T-helper 1 cell treated with Interleukin-12 subunit alpha and Interleukin-12 subunit beta and Interleukin-4 antibody, amounts not matched to agents 30 μg/mL and 1 μg/mL, for 36 hours (primary cell): ENCODE results near the gene APOL2.
"Not testable (repeated sequence)": the region's sequence is repeated elsewhere in the genome, so short reads cannot be mapped to it uniquely, and the experiment has no call there.

Source experiments
- H3K27ac Mint-ChIP-seq: one replicate; pipeline ENCODE4 v1.8.0; 2021; ENCODE audit warnings: mild to moderate bottlenecking, mixed read lengths
- H3K27me3 Mint-ChIP-seq: one replicate; pipeline ENCODE4 v1.8.0; 2021; ENCODE audit warnings: low read depth, mixed read lengths
- H3K36me3 Mint-ChIP-seq: one replicate; pipeline ENCODE4 v1.8.0; 2021; ENCODE audit warnings: low read depth, mixed read lengths
- H3K4me1 Mint-ChIP-seq: one replicate; pipeline ENCODE4 v1.8.0; 2021; ENCODE audit warnings: low read depth, mixed read lengths
- H3K4me3 Mint-ChIP-seq: one replicate; pipeline ENCODE4 v1.8.0; 2021; ENCODE audit warnings: mild to moderate bottlenecking, moderate library complexity, mixed read lengths
- H3K9me3 Mint-ChIP-seq: one replicate; pipeline ENCODE4 v1.8.0; 2021; ENCODE audit warnings: mixed read lengths

APOL2 gene

DNA sequence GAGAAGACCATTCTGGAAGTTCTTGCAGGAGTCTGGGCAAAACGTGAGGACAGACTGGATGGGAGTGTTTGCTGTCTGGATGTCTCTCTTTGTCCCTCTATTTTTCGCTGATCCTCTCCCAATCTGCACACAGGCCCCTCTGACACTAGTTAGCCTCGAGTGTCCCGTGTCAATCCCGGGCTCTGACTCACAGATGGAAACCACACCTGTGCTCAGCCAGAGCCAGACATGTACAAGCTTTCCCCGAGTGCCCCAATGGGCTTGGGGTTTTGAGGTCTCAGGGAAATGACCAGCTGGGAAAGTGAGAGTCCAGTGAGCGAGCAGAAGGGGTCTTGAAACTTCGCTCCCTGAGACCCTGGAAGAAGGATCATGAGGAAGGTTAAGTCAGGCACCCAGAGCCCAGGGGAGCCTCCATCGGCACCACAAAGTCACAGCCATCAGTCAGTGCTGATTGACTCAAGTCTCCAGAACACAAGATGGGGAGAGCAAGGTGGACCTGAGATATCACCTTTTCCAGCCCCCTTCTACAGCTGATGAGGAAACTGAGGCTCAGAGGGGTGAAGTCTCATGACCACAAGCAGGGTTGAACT, 13.9 kb downstream of the APOL2 start:
- Mint-ChIP-seq H3K4me1 (peaks cover 8% of the 10 kb centered on the region), H3K9me3 (no peaks in the 10 kb centered on the region), H3K36me3 (peaks cover 43% of the 10 kb centered on the region), H3K27me3 (peaks cover 9% of the 10 kb centered on the region), H3K4me3 (no peak overlapping the region), H3K27ac (no peak overlapping the region)

DNA sequence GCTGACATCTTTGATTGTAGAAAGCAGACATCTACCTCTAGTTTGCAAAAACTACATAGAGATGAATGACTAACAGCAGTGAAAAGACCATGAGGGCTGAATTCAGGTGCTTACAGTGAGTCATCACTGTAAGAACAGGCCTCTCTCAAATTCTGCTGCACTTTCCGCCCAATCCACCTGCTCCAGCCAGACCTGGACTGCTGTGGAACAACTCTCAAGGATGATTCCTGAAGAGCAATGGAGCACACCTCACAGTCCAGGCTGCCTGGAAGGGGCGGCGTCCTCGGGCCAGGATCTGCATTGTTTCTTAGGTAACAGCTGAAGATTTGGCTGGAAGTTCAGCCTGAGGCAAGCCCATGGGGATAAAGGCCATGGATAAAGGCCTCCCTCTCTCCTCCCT, 15.1 kb downstream of the APOL2 start:
- H3K36me3 Mint-ChIP-seq: peaks cover 33% of the 10 kb centered on the region
- H3K27ac Mint-ChIP-seq: no peak overlapping the region
- H3K9me3 Mint-ChIP-seq: no peaks in the 10 kb centered on the region
- H3K4me1 Mint-ChIP-seq: peaks cover 8% of the 10 kb centered on the region
- H3K27me3 Mint-ChIP-seq: peaks cover 18% of the 10 kb centered on the region
- no peak overlapping the region for H3K4me3 Mint-ChIP-seq

DNA sequence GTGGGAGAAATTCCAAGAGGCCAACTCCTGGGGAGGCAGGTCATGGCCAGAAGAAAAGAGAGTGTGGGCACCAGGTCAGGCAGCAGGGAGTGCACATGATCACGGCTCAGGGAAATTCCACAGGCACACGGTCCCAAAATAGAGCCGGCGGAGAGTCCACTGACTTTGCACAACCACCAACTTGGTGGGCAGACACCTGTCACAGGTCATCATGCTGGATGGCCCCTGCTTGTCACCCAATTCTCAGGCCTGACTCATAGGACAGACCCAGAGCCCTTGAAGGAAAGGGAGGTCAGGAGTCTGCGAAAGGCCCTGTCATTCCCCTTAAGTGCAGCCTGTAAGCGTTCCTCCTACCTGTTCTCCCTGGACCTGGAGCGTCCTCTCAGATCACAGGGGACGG, 15.8 kb downstream of the APOL2 start:
- Mint-ChIP-seq H3K27me3 (peaks cover 26% of the 10 kb centered on the region), H3K4me1 (peaks cover 8% of the 10 kb centered on the region), H3K9me3 (no peaks in the 10 kb centered on the region), H3K27ac (no peak overlapping the region), H3K36me3 (peaks cover 27% of the 10 kb centered on the region), H3K4me3 (no peak overlapping the region)

GRCh38 chr22:36222887-36223450, 16.4 kb downstream of the APOL2 start:
- no peaks in the 10 kb centered on the region for H3K9me3 Mint-ChIP-seq
- H3K27ac Mint-ChIP-seq: no peak overlapping the region
- H3K4me3 Mint-ChIP-seq: no peak overlapping the region

DNA sequence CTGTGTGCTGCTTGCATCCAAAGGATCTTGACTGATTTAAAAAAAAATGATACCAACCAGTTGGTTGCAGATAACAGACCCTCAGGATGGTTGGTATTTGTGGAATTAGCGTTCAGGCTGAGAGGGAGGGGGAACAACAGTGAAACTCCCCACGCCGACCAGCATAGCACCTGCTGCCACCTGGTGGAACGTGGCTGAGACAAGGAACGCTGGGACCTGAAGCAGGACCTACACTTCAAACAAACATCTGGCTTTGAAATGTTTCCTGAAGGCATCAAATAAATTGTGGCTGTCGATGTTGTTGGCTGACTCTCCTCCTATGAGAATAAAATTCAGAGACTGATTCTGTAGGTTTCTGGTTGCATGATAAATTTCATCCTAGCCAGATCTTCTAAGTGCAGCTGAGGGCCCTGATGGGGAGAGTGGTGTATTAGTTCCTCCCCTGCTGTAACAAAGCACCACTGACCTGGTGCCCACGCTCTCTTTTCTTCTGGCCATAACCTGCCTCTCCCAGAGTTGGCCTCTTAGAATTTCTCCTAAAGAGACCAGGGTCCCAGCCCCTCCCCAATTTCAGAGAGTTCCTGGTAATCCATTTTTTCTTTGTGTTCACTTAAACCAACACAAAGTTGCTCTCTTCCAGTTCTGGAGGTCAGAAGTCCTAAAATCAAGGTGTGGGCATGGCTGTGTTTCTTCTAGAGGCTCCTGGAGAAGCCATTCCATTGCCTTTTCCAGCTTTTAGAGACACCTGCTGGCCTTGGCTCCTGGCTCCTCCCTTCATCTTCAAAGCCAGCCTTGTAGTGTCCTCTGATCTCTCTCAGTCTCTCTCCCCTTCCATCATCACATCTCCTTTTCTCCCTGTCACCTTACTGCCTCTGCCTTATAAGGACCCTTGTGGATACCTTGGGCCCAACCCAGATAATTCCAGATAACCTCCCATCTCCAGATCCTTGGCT, 17.3 kb downstream of the APOL2 start:
- Mint-ChIP-seq H3K36me3 (peaks cover 20% of the 10 kb centered on the region), H3K4me1 (peaks cover 7% of the 10 kb centered on the region), H3K27me3 (peaks cover 39% of the 10 kb centered on the region), H3K27ac (peak overlapping the region; percentile 43), H3K4me3 (no peak overlapping the region), H3K9me3 (no peaks in the 10 kb centered on the region)

More at GRCh38 chr22:36222887-36223450, 16.4 kb downstream of the APOL2 start:
- H3K4me1 Mint-ChIP-seq: peaks cover 8% of the 10 kb centered on the region
- H3K27me3 Mint-ChIP-seq: peaks cover 31% of the 10 kb centered on the region
- H3K36me3 Mint-ChIP-seq: peaks cover 24% of the 10 kb centered on the region

GRCh38 chr22:36220451-36220921, 18.8 kb downstream of the APOL2 start:
- H3K27me3 Mint-ChIP-seq: peaks cover 52% of the 10 kb centered on the region
- no peak overlapping the region for H3K27ac Mint-ChIP-seq
- no peak overlapping the region for H3K4me3 Mint-ChIP-seq
- H3K4me1 Mint-ChIP-seq: peaks cover 7% of the 10 kb centered on the region
- H3K9me3 Mint-ChIP-seq: no peaks in the 10 kb centered on the region
- peaks cover 9% of the 10 kb centered on the region for H3K36me3 Mint-ChIP-seq

DNA sequence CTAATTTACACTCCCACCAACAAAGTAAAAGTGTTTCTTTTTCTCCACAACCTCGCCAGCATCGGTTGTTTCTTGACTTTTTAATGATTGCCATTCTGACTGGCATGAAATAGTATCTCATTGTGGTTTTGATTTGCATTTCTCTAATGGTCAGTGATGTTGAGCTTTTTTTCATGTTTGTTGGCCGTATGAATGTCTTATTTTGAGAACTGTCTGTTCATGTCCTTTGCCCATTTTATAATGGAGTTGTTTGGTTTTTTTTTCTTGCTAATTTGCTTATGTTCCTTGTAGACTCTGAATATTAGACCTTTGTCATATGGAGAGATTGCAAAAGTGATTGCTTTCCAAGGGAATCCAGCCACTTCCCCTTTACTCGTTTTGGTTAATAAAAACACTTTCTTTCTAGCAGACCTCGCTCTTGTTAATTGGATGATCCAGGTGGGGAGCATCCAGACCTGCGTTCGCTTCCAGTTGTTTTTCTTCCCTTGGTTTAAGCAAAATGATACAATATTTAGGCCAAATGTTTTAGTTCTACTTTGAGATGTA, 20.6 kb downstream of the APOL2 start:
- Mint-ChIP-seq H3K4me1 (peaks cover 7% of the 10 kb centered on the region), H3K9me3 (no peaks in the 10 kb centered on the region), H3K27ac (no peak overlapping the region), H3K4me3 (no peak overlapping the region), H3K36me3 (peaks cover 4% of the 10 kb centered on the region), H3K27me3 (peaks cover 69% of the 10 kb centered on the region)

- H3K27ac Mint-ChIP-seq: no peak overlapping the region
- H3K27me3 Mint-ChIP-seq: peaks cover 88% of the 10 kb centered on the region
- H3K4me3 Mint-ChIP-seq: no peak overlapping the region
- no peaks in the 10 kb centered on the region for H3K36me3 Mint-ChIP-seq
- no peaks in the 10 kb centered on the region for H3K9me3 Mint-ChIP-seq
- H3K4me1 Mint-ChIP-seq: peaks cover 3% of the 10 kb centered on the region
Observed at GRCh38 chr22:36215981-36216380, 23.3 kb downstream of the APOL2 start.

DNA sequence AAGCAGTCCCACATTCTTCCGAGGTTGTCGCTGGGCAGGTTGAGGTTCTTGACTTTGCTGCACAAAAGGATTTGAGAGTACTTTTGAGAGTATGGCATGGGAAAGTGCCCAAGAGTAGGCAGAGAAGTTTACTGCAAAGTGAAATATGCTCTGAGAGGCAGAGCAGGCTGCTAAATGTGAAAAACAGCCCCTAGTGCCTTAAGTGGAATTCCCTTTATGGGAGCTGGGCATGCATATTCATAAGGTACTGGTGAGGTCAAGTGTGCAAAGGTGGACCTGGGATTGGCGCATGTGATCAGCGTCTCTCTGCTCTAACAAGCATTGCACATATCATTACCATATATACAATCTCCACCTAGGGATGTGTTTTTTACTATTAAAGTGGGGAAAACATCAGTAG, 25.7 kb downstream of the APOL2 start:
- no peaks in the 10 kb centered on the region for H3K36me3 Mint-ChIP-seq
- H3K27me3 Mint-ChIP-seq: peaks cover 88% of the 10 kb centered on the region
- H3K27ac Mint-ChIP-seq: no peak overlapping the region
- H3K4me1 Mint-ChIP-seq: peaks cover 3% of the 10 kb centered on the region
- no peak overlapping the region for H3K4me3 Mint-ChIP-seq
- peaks cover 6% of the 10 kb centered on the region for H3K9me3 Mint-ChIP-seq

DNA sequence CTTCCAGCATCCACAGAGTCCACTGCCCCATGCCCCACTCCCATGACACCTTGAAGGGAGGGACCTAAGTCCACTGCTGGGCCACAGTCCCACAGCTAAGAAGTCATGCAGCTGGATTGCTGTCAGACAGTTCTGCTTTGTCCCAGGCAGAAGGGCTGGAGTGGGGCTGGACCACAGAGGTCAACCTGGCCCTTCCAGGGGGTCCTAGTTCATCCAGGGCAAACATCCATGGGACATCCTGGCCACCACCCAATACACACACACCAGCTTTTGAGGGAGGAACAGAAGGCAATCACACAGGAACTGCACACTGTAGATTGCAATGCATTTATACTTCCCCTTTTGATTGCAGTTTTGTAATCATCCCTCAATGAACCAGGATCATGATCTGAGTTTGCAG, 26.4 kb downstream of the APOL2 start:
- peaks cover 6% of the 10 kb centered on the region for H3K9me3 Mint-ChIP-seq
- no peaks in the 10 kb centered on the region for H3K36me3 Mint-ChIP-seq
- H3K27me3 Mint-ChIP-seq: peaks cover 84% of the 10 kb centered on the region
- no peak overlapping the region for H3K27ac Mint-ChIP-seq
- H3K4me3 Mint-ChIP-seq: no peak overlapping the region
- peaks cover 3% of the 10 kb centered on the region for H3K4me1 Mint-ChIP-seq

GRCh38 chr22:36211237-36211861, 28.0 kb downstream of the APOL2 start:
- Mint-ChIP-seq H3K9me3 (peaks cover 6% of the 10 kb centered on the region), H3K4me3 (no peak overlapping the region), H3K27me3 (peaks cover 72% of the 10 kb centered on the region), H3K4me1 (peaks cover 3% of the 10 kb centered on the region), H3K36me3 (no peaks in the 10 kb centered on the region), H3K27ac (no peak overlapping the region)

GRCh38 chr22:36210224-36210623, 29.1 kb downstream of the APOL2 start:
- Mint-ChIP-seq H3K27ac (no peak overlapping the region), H3K4me1 (peaks cover 3% of the 10 kb centered on the region), H3K9me3 (peaks cover 6% of the 10 kb centered on the region), H3K27me3 (peaks cover 61% of the 10 kb centered on the region), H3K36me3 (no peaks in the 10 kb centered on the region), H3K4me3 (no peak overlapping the region)

- H3K9me3 Mint-ChIP-seq, H3K27ac Mint-ChIP-seq, H3K36me3 Mint-ChIP-seq, H3K4me1 Mint-ChIP-seq, H3K4me3 Mint-ChIP-seq: not testable (repeated sequence)
- H3K27me3 Mint-ChIP-seq: peaks cover 53% of the 10 kb centered on the region
Observed at GRCh38 chr22:36209488-36209908, 29.8 kb downstream of the APOL2 start.

GRCh38 chr22:36208914-36209313, 30.4 kb downstream of the APOL2 start:
- peaks cover 6% of the 10 kb centered on the region for H3K4me1 Mint-ChIP-seq
- no peaks in the 10 kb centered on the region for H3K36me3 Mint-ChIP-seq
- peaks cover 47% of the 10 kb centered on the region for H3K27me3 Mint-ChIP-seq
- peaks cover 6% of the 10 kb centered on the region for H3K9me3 Mint-ChIP-seq
- no peak overlapping the region for H3K4me3 Mint-ChIP-seq
- H3K27ac Mint-ChIP-seq: no peak overlapping the region
